HCT116 (cell line): ENCODE measurements around the gene ZNF722. TPM values are rescaled to one million over a fixed set of nuclear protein-coding genes. Genes with fewer than 3 reads are reported as not detected.
"Not testable (repeated sequence)": the region's sequence is repeated elsewhere in the genome, so short reads cannot be mapped to it uniquely, and the experiment has no call there.

Experiments used
- ATAC-seq: fragments of 200-7000 bp; cut with Tn5 transposase; 2 replicates; pipeline ENCODE4 v1.9.1; 2020; ENCODE audit warnings: mild to moderate bottlenecking, moderate library complexity
- BruUV-seq: library from RNA; stranded (reverse); fragments of 400-500 nt; replicated peaks from 2 replicates; lab custom pipeline; 2021; lab: Mats Ljungman, UMichigan
- CTCF ChIA-PET: fragments of 300-600 bp; sonication (Branson Sonifier 250); formaldehyde crosslinking; loops from one replicate; lab custom pipeline; 2021; ENCODE audit warnings: antibody characterized with exemption; lab: Charles Lee
- POLR2A ChIA-PET: fragments of 300-600, 350-600 bp; sonication (Branson Sonifier 250); formaldehyde crosslinking; loops from one replicate; lab custom pipeline; 2021; ENCODE audit warnings: antibody characterized with exemption; lab: Charles Lee
- RAD21 ChIA-PET, 2 experiments: fragments of 300-600 bp; sonication (Branson Sonifier 250); formaldehyde crosslinking; loops; one replicate each; lab custom pipeline; 2023; ENCODE audit warnings: low total read pairs in 2 of 2; ENCODE audit not compliant: uncharacterized antibody in 2 of 2, unreplicated experiment in 2 of 2, low non-redundant PET in 1 of 2; lab: Charles Lee
- DNase-seq: peaks from one replicate; pipeline ENCODE4 v3.0.0-alpha.2; 2010; ENCODE audit warnings: low read depth, low spot score
- H2AFZ ChIP-seq: fragments of 200-600 bp; shearing (Covaris generic), sonication (generic); 2 replicates; pipeline ENCODE4 v1.6.1; 2017; ENCODE audit warnings: low read depth, mixed run types, mixed read lengths, antibody characterized with exemption, low read length; ENCODE audit not compliant: poor library complexity, severe bottlenecking
- H3K27ac ChIP-seq: 2 replicates; pipeline ENCODE4 v1.5.1; 2012; ENCODE audit warnings: low read depth, low read length
- H3K27me3 ChIP-seq: fragments of 200-600 bp; sonication (generic); 2 replicates; pipeline ENCODE4 v1.6.1; 2016; ENCODE audit warnings: mixed run types, low read length, mixed read lengths; ENCODE audit not compliant: insufficient read depth
- H3K36me3 ChIP-seq, 2 experiments: fragments of 200-500 bp in 1 of 2; fragments of 200-600 bp in 1 of 2; sonication (Bioruptor generic) in 1 of 2; sonication (generic) in 1 of 2; 2 replicates each; pipeline versions ENCODE4 v1.5.1 to v1.6.1; 2014 to 2016; ENCODE audit warnings: low read length in 2 of 2, inconsistent platforms in 1 of 2, mixed read lengths in 1 of 2, mixed run types in 1 of 2; ENCODE audit not compliant: insufficient read depth in 2 of 2, control insufficient read depth in 1 of 2
- H3K4me1 ChIP-seq, 2 experiments: fragments of 200-600 bp in 1 of 2; sonication (generic) in 1 of 2; 2 replicates each; pipeline versions ENCODE4 v1.5.1 to v1.6.1; 2012 to 2017; ENCODE audit warnings: low read length in 2 of 2, inconsistent platforms in 1 of 2, mild to moderate bottlenecking in 1 of 2, mixed read lengths in 1 of 2, mixed run types in 1 of 2, moderate library complexity in 1 of 2; ENCODE audit not compliant: insufficient read depth in 2 of 2, control insufficient read depth in 1 of 2
- H3K4me2 ChIP-seq: fragments of 200-600 bp; sonication (generic); 2 replicates; pipeline ENCODE4 v1.6.1; 2017; ENCODE audit warnings: mixed run types, low read length, mixed read lengths
- H3K4me3 ChIP-seq, 2 experiments: fragments of 200-600 bp in 1 of 2; sonication (generic) in 1 of 2; replicated peaks in 1 of 2; 2 replicates each; pipeline ENCODE4 v1.5.1; 2011 to 2016; ENCODE audit warnings: low read length in 2 of 2, control low read depth in 1 of 2, low read depth in 1 of 2, mild to moderate bottlenecking in 1 of 2, mixed read lengths in 1 of 2, mixed run types in 1 of 2
- H3K79me2 ChIP-seq: fragments of 200-600 bp; sonication (generic); 2 replicates; pipeline ENCODE4 v1.6.1; 2017; ENCODE audit warnings: mild to moderate bottlenecking, mixed run types, low read length, moderate library complexity, mixed read lengths; ENCODE audit not compliant: insufficient read depth
- H3K9ac ChIP-seq: fragments of 200-600 bp; sonication (generic); 2 replicates; pipeline ENCODE4 v1.6.1; 2016; ENCODE audit warnings: low read length, mixed read lengths
- H3K9me2 ChIP-seq: fragments of 200-600 bp; sonication (generic), shearing (Covaris generic); 2 replicates; pipeline ENCODE4 v1.6.1; 2017; ENCODE audit warnings: mixed run types, mild to moderate bottlenecking, moderate library complexity; ENCODE audit not compliant: insufficient read depth
- H3K9me3 ChIP-seq, 2 experiments: fragments of 200-500 bp in 1 of 2; fragments of 200-600 bp in 1 of 2; sonication (Bioruptor generic) in 1 of 2; sonication (generic) in 1 of 2; 2 replicates each; pipeline ENCODE4 v1.6.1; 2014 to 2017; ENCODE audit warnings: low read length in 2 of 2, mixed read lengths in 2 of 2, inconsistent platforms in 1 of 2, low read depth in 1 of 2, mild to moderate bottlenecking in 1 of 2, mixed run types in 1 of 2, moderate library complexity in 1 of 2; ENCODE audit not compliant: control insufficient read depth in 1 of 2, insufficient read depth in 1 of 2
- H4K20me1 ChIP-seq: fragments of 200-600 bp; sonication (generic), shearing (Covaris generic); 2 replicates; pipeline ENCODE4 v1.6.1; 2017; ENCODE audit warnings: mixed run types, mild to moderate bottlenecking, moderate library complexity; ENCODE audit not compliant: insufficient read depth
- JUND ChIP-seq: IDR thresholded peaks from 2 replicates; pipeline ENCODE4 v1.6.1; 2012
- POLR2AphosphoS5 ChIP-seq: IDR thresholded peaks from 2 replicates; pipeline ENCODE4 v1.6.1; 2011; ENCODE audit warnings: mild to moderate bottlenecking, low read depth, low read length, moderate library complexity
- SP1 ChIP-seq: IDR thresholded peaks from 2 replicates; pipeline ENCODE4 v1.6.1; 2012; ENCODE audit warnings: low read depth
- YY1 ChIP-seq: IDR thresholded peaks from 2 replicates; pipeline ENCODE4 v1.6.1; 2011; ENCODE audit warnings: low read length, low read depth, moderate library complexity, mild to moderate bottlenecking; ENCODE audit not compliant: insufficient replicate concordance; ENCODE audit errors: extremely low read depth
- ZNF274 ChIP-seq: fragments of 200-500 bp; sonication (Bioruptor generic); IDR thresholded peaks from 2 replicates; pipeline ENCODE4 v1.6.1; 2014; ENCODE audit warnings: mild to moderate bottlenecking, low read depth, low read length, inconsistent platforms
- intact Hi-C: fragments of 100-400 bp; cut with micrococcal nuclease; formaldehyde crosslinking; loops from 2 replicates; pipeline ENCODE4 v1.10.0; 2022
- total RNA-seq: library from RNA; stranded (reverse); gene quantifications from one replicate; pipeline ENCODE4 v1.2.1, GENCODE V29; 2021; ENCODE audit not compliant: unreplicated experiment
- TF ChIP-seq, protein P1 (sequence below), 3 experiments: fragments of 200-600 bp in 1 of 3; sonication (generic) in 1 of 3; IDR thresholded peaks in 2 of 3; conservative IDR thresholded peaks in 1 of 3; 2 replicates each; pipeline ENCODE4 v1.5.1; 2012 to 2017; ENCODE audit warnings: low read depth in 2 of 3, low read length in 2 of 3, antibody characterized with exemption in 1 of 3, borderline replicate concordance in 1 of 3, control low read depth in 1 of 3, mild to moderate bottlenecking in 1 of 3, mixed read lengths in 1 of 3, mixed run types in 1 of 3, moderate library complexity in 1 of 3; ENCODE audit not compliant: insufficient read depth in 1 of 3

ZNF722 gene
- total RNA-seq, 1 experiment from 2014 or later: not detected

DNA sequence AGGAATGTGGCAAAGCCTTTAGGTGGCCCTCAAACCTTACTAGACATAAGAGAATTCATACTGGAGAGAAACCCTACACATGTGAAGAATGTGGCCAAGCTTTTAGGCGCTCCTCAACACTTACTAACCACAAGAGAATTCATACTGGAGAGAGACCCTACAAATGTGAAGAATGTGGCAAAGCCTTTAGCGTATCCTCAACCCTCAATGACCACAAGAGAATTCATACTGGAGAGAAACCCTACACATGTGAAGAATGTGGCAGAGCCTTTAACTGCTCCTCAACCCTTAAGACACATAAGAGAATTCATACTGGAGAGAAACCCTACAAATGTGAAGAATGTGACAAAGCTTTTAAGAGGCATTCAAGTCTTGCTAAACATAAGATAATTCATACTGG lies 16.8 kb downstream of the ZNF722 start:
- H3K36me3 ChIP-seq, H3K9ac ChIP-seq, CTCF ChIA-PET, intact Hi-C loops: not testable (repeated sequence)
- peak; percentile 68 for TF ChIP-seq ZNF274
- TF ChIP-seq, all 23 proteins: peak for 1; not testable (repeated sequence) for 22
- H3K79me2 ChIP-seq, H3K4me3 ChIP-seq, H3K27ac ChIP-seq, H3K4me2 ChIP-seq, H2AFZ ChIP-seq, H3K4me1 ChIP-seq, H3K27me3 ChIP-seq, POLR2A ChIA-PET, RAD21 ChIA-PET, BruUV-seq, DNase-seq, H4K20me1 ChIP-seq, ATAC-seq, H3K9me2 ChIP-seq: not testable (repeated sequence)
- H3K9me3 ChIP-seq: peaks cover 0 to 15% of the 10 kb centered on the region in 2 experiments; a peak in 2 of 4 replicates

DNA sequence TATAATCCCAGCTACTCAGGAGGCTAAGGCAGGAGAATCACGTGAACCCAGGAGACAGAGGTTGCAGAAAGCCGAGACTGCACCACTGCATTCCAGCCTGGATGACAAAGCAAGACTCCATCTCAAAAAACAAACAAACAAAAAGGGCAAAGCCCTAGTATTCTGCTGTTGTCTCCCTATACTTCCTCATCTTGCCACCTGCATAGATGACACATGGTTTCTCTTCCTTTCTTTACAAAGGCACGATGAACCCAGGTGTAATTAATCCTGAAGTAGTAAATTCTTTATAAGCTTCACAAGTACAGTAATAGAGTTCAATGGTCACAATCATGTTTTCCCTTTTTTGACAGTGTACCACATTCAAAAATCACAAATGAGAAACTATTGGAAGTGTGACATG lies 36.7 kb downstream of the ZNF722 start:
- H3K4me2 ChIP-seq: no peak overlapping the region
- BruUV-seq: no TSS peak

More for the DNA sequence above, 36.7 kb downstream of the ZNF722 start:
- Histone ChIP-seq H3K9ac (no peak overlapping the region), H3K9me2 (no peaks in the 10 kb centered on the region), H3K27ac (no peak overlapping the region), H4K20me1 (no peaks in the 10 kb centered on the region), H3K79me2 (no peaks in the 10 kb centered on the region), H3K4me3 (no peak overlapping the region), H3K4me1 (no peaks in the 10 kb centered on the region), H2AFZ (no peak overlapping the region), H3K27me3 (no peaks in the 10 kb centered on the region), H3K36me3 (no peaks in the 10 kb centered on the region), H3K9me3 (peaks cover 0 to 6% of the 10 kb centered on the region in 2 experiments; a peak in 2 of 4 replicates)
- DNase-seq: no peak
- TF ChIP-seq YY1: no peak
- TF ChIP-seq JUND: no peak
- TF ChIP-seq POLR2AphosphoS5: no peak
- TF ChIP-seq, protein P1, sequence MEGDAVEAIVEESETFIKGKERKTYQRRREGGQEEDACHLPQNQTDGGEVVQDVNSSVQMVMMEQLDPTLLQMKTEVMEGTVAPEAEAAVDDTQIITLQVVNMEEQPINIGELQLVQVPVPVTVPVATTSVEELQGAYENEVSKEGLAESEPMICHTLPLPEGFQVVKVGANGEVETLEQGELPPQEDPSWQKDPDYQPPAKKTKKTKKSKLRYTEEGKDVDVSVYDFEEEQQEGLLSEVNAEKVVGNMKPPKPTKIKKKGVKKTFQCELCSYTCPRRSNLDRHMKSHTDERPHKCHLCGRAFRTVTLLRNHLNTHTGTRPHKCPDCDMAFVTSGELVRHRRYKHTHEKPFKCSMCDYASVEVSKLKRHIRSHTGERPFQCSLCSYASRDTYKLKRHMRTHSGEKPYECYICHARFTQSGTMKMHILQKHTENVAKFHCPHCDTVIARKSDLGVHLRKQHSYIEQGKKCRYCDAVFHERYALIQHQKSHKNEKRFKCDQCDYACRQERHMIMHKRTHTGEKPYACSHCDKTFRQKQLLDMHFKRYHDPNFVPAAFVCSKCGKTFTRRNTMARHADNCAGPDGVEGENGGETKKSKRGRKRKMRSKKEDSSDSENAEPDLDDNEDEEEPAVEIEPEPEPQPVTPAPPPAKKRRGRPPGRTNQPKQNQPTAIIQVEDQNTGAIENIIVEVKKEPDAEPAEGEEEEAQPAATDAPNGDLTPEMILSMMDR (IDR thresholded peaks at IDR 0.05 in 2 of 3, conservative IDR thresholded peaks at IDR 0.05 in 1 of 3; ENCODE audit: borderline replicate concordance in 1 of 3, insufficient read depth in 1 of 3, low read depth in 2 of 3, low read length in 2 of 3): no peak
- no peak for TF ChIP-seq SP1
- POLR2A ChIA-PET: no interaction called here
- intact Hi-C loops: no loop called here
- CTCF ChIA-PET: no interaction called here
- no peak for ATAC-seq
- RAD21 ChIA-PET: no interaction called here
